NCI-H2196 treated with DMSO at 0.1 percent for 48 hours (cell line): Measurements from ENCODE around the gene LDLR.
"Not testable (repeated sequence)": the region's sequence is repeated elsewhere in the genome, so short reads cannot be mapped to it uniquely, and the experiment has no call there.

ENCODE experiments used
- DNase-seq: peaks from one replicate; lab custom pipeline; 2025; ENCODE audit not compliant: unreplicated experiment; lab: John Stamatoyannopoulos, UW

LDLR gene

DNA sequence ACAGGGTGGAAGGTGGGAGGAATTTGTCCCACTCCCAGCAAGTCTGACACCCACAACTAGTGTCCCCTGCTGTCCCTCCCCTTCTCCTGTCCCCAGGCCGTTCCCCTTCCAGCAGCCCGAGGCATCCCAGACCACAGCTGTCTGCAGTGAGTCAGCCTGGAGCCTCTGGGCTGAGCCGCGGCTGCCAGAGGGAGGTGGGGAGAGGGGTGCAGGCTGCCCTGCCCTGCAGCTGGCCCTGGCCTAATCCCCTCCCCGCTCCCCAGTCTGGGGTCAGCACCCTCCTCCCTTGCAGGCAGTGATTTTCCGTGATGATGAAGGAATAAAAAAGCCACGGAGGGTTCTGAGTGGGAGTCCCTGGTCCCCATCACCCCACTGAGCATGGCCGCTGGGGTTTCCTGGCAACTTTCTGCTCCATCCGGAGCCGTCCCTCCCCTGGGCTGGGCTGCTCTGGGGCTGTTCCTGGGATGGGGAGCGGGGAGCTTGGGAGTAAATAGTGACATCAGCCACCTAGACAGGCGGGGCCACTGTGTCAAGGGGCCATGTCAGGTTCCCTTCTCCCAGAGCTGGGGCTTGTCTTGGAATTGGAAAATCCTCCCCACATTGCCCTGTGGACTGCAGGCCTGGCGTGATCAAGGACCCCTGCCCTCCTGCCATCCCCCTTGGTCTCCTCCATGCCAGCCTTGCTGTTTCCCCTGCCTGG is 49.5 kb downstream of the LDLR start:
- no peak for DNase-seq

DNA sequence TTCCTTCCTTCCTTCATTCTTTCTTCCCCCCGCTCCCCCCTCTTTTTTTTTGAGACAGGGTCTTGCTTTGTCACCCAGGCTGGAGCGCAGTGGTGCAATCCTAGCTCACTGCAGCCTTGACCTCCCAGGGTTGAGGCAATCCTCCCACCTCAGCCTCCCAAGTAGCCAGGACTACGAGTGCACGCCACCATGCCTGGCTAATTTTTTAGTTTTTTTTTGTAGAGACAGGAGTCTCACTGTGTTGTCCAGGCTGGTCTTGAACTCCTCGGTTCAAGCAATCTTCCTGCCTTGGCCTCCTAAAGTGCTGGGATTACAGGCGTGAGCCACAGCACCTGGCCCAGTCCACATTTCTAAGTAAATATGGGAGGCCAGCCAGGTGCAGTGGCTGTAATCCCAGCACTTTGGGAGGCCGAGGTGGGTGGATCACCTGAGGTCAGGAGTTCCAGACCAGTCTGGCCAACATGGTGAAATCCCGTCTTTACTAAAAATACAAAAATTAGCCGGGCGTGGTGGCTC is 50.8 kb downstream of the LDLR start:
- DNase-seq: not testable (repeated sequence)

DNA sequence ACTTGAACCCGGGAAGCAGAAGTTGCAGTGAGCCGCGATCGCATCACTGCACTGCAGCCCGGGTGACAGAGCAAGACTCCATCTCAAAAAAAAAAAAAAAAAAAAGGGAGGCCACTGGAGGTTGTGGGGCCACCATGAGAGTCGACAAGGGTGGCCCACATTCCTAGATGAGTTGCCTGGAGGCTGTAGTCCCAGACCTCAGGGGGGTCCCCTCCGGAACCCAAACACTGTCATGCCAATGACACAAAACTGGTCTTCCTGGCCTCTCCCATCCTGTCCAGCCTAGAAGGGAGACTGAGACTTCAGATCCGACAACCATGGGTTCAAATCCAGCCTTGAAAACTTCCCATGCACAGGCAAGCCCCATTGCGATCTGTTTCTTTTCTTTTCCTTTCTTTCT is 51.6 kb downstream of the LDLR start:
- DNase-seq: no peak

DNA sequence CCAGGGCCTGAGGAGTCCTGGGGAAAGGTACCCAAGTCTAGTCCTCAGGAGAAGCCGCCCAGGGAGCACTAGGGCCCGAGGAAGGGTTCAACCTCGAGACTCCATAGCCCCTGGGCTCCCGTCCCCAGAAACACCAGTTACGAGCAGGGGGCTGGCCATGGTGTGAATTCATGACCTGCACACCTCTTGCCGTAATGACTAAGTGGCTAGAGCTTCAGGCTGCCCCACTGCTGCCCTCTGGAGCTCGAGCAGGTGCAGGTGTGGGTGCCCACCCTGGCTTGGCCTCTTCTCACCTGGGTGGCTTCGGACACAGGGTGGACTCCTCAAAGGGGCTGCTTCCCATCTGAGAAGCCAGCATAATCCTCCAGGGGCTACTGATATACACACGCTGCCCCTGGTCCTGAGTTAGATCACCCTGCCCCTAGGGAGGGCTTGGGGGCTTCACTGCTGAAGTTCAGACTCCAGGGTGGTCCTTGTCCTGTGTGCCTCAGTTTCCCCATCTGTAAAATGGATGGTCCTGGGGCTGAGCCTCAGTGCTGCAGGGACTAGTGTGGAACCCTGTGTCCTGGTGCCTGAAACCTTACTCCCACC is 52.8 kb downstream of the LDLR start:
- DNase-seq: no peak

DNA sequence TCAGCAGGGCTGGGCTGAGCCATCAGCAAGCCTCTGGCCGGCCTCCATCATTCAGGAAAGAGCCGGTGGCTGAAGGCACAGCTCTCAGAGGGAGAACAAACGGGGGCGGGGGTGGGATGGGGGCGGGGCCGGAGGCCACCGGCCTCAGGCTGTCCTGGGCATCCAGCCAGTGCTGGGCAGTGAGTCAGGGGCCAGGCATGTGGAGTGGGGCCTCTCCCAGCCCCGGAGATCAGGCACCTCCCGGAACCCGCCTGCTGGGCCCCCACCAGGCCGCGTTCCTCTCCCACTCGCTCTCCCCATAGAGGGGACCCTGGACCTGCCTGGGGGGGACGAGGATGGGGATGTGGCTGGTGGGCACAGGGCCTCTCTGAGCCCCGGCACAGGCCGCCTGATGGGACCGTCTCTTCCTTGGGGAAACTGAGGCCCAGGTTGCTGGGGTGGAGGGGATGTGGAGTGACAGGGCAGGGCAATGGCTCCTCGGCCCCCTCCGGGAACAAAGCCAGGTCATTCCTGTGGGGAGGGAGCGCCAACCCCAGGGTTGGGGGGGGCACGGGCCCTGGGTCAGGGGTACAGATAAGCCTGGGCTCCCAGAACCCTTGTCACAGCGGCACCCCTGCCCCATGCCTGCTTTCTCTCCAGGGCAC is 53.4 kb downstream of the LDLR start:
- peak; percentile 85 for DNase-seq

DNA sequence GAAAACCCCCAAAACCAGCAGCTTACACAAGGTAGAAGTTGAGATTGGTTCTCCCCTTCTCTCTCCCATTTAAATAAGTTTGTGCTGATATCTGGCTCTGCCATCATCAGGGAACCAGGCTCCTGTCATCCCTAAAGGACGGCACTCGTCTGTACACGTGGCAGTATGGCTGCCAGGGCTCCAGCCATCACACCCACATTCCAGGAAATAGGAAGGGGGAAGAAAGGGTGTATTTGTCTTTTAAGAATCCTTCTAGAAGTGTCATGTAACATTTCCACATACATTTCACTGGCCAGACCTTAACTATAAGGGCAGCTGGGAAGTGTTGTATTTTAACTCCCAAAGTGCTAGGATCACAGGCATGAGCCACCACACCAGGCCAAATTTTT is 56.3 kb downstream of the LDLR start:
- DNase-seq: no peak

DNA sequence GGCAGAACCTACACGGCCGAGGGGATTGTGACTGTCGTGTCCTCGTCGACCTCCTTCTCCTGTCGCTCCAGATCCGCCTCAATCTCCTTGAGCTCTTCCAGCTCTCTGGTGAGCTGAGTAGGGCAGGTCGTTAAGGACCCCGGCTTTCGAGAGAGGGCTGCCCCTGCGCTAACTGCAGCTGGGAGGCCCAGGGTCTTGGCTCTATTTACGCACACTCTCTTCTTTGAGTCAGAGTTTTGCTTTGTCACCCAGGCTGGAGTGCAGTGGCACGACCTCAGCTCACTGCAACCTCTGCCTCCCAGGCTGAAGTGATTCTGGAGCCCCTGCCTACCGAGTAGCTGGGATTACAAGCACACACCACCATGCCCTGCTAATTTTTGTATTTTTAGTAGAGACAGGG is 58.7 kb downstream of the LDLR start:
- no peak for DNase-seq

DNA sequence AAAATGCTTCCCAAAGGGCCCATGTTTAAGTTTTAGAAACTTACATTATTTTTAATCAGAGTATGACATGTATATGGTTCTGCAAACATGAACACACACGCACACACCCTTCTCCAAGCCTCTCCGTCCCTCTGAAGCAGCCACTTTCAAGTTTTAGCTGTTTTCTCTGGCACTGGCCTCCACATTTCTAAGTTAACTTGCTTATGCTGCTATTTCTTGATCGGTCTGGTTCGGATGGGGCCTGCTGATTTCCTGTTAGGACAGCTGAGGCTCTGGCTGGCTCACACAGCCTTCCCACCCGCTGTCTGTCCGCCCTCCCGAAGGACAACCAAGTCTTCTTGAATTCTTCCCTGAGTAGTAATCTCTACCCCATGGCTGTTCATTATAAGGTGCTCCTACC is 61.9 kb downstream of the LDLR start:
- DNase-seq: no peak

DNA sequence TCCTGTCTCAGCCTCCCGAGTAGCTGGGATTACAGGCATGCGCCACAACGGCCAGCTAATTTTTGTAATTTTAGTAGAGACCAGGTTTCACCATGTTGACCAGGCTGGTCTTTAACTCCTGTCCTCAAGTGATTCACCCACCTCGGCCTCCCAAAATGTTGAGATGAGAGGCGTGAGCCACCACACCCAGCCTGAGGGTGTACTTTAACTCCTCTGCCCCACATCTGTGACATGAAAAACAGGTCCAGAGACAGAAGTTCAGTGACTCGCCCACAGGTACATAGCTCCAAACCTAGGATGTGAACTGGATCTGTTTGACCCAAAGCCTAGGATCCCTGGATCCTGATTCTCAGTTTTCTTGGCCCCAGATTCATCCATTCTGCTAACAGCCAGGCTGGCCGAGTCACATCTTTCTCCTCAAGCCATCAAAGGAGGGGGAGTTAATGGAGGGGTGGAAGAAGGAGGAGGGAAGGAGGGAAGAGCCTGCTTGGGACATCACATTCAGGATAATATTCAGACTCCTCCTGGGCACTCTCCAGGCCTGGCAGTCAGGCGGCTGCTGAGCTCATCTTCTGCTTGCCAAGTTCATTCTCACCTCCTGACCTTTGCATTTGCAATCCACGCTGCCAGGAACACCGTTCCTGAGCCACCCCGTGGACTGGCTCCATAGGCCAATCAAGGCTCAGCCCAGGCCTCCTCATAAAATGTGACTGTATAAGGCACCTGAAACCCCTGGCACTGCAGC is 63.2 kb downstream of the LDLR start:
- peak; percentile 72 for DNase-seq

DNA sequence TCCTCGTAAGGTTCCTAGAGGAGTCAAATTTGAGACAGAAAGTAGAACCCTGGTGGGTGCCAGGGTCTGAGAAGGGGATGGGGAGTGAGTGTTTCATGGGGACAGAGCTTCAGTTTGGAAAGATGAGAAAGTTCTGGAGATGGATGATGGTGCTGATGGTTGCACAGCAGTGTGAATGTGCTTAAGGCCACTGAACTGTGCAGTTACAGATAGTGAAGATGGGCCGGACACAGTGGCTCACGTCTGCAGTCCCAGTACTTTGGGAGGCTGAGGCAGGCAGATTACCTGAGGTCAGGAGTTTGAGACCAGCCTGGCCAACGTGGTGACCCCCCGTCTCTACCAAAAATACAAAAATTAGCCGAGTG is 65.4 kb downstream of the LDLR start:
- DNase-seq: no peak

DNA sequence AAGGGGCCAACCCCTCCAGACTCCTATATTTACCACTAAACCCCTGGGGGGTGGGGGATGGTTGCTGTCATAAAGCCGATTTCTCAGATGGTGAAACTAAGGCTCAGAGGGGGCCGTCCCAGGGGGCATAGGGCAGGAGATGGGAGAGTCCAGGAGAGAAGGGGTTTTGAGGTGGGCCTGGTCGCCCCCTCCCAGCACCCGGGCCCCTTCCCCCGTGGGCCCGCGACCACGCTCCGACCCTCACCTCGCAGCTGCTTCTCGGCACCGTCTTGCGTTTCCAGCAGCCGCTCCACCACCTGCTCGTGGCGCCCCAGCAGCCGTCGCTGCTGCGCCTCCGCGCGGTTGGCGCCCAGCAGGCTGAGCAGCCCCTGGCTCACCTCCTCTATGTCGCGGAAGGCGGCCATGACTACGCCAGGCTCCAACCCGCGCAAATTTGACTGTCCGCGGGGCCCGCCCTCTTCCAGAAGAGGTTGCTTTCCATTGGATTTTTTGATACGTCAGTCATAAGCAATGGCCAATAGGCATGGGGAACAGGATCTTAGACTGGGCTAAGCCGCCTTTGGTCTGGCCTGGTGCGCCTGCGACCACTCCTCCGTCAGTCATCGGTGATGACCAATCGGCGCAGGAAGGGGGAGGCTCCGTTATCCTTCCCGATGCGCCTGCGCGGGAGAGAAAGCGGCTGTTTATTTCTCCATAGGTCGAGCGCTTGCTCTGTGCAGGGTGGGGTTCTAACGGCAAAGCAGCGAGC is 66.3 kb downstream of the LDLR start, which contains the start of gene SPC24:
Gene SPC24, minus strand, starts transcription at position 410 of the 748 bp plus-strand sequence. Its CDS starts 6 bp downstream, at position 404.
- DNase-seq: peak; percentile 97

DNA sequence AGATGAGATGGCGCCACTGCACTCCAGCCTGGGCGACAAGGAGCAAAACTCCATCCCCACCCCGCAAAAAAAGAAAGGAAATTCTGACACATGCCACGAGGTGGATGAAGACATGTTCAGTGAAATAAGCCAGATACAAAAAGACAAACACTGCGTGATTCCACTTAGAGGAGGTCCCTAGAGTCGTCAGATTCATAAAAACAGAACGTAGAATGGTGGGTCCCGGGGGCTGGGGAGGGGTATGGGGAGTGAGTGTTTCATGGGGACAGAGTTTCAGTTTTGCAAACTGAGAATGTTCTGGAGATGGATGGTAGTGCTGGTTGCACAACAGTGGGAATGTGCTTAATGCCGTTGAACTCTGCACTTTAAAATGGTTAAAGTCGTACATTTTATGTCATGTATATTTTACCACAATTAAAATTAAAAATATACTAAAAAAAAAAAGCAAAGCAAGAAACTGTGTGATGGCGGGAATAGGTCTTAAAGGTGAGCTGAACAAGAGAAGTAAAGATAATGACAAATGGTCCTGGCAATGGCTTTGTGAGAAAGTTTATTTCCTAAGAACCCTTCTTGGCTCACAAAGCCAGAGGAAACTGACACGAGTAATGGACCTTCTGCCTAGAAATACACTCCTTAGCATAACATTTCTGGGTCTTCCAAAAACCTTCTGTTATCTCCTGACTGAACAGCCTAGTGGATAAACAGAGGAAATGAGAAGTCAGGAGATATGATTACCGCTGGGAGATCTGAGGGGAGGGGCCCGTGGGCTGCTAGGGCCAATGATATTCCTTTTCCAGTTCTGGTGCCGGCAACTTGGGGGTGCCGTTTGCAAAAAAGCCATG is 70.6 kb downstream of the LDLR start:
- no peak for DNase-seq

DNA sequence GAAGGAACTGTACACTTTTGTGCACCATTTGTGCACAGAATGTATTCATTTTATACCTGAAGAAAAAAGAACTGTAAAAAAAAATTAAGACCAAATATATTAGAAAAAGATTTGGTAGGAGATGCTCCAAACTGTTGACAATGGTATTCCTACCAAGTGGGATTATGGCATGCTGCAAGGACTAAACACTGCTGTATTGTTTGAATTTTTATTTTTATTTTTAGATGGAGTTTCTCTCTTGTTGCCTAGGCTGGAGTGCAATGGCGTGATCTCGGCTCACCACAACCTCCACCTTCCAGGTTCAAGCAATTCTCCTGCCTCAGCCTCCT is 71.1 kb downstream of the LDLR start:
- DNase-seq: not testable (repeated sequence)

DNA sequence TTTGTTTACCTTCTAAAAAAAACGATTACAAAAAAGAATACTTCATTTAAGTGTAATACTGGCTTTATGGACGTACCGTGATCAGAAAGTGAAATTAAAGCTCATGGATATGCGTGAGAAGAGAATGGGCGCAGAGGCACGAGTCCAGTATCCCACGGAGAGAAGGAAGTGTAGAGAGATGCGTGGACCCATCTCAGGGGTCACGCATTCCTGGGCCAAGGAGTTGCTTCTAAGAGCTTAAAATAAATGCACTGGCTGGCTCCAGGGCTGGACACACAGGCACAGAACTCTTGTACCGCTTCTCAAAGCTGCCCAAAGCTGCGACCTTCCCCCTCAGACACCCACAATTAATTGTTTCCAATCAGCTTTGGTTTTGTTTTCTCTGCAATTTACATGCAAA is 75.0 kb downstream of the LDLR start:
- no peak for DNase-seq

DNA sequence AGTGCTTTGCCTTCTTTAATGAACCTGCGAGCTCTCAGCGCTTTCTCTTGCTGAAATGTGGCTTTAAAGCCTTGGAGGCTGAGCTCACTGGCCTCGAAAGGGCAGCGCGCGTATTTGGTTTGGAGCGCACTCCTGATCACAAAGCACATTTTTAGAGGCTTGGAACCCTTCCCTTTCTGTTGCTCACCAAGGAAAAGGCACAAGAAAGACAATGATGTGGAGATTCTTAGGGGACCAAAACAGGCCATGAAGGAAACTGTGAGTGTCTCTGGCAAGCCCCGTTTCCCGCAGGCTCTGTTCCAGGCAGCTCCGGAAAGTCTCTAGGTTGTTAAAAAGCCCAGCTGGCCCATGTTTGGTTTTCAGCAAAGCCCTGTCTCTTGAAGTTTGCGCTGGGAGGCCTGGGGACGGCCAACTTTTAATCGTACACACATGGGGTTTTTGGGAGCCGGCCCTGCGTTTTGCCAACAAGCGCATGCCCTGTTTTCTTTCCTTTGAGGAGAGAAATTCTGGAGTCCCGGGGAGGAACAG is 75.7 kb downstream of the LDLR start:
- no peak for DNase-seq

DNA sequence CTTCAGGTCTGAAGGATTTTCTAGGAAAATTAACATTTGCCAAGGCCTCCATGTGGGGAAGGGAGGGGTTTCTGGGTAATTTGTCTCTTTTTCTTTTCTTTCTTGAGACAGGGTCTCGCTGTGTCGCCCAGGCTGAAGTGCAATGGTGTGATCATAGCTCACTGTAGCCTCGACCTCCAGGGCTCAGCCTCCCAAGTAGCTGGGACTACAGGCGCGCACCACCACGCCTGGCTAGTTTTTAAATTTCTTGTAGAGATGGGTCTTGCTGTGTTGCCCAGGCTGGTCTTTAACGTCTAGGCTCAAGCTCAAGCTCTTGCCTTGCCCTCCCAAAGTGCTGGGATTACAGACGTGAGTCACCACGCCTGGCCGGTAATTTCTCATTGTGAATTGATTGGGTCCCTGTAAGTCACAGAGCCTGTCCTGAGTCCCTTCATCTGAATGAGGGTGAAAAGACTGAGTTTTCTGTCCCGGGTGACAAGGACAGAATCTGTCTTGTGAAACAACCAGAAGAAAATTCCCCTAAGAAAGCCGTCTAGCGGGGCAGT is 76.3 kb downstream of the LDLR start:
- no peak for DNase-seq

DNA sequence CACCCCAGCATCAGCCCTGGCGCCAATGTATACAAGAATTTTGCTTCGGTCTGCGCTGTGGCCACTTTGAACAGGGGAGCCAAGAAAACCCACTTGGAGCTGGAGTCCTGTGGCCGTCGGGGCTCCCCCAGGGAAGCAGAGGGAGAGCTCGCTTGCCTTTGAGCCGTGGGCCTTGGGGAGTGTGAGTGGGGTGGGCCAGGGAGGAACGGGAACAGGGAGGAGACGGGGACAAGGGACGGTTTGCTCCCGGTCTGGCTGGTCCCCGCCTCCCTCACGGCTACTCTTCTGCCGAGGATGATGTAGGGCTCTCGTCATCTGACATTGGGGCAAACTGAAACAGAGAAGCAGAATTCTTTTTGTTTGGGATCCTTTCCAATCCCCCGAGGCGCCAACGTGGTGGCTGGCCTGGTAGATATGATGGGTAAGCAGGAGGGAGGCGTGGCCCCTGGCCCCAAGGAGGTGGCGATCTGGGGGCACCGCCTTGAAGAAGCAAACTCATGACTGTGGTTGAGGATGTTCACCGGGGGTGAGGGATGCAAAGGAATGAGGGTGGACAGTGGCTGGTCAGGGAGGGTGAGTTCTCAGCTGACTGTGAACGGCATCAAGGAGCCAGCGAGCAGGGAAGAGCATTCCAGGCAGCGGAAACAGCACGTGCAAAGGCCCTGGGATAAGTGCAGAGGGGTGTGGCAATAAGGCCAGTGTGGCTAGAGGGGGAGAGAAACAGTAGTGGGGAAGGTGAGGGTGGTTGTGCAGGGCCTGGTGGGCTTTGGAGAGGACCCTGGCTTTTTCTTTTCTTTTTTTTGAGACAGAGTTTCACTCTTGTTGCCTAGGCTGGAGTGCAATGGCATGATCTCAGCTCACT is 77.2 kb downstream of the LDLR start:
- DNase-seq: no peak

DNA sequence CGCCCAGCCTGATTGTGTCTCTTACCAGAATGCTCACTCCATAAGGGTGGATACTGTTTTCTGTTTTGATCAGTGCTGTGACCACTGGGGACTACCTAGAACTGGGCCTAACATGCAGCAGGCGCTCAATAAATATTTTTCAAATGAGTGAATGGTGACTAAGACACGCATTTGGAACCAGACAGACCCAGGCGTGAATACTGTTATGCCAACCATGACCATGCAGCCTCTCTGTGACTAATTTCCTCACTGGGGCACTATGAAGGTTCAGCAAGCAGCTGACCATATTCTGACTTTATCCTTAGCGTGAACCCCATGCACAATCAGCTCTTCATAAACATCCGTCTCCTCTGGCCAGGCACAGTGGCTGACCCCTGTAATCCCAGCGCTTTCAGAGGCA is 79.3 kb downstream of the LDLR start:
- no peak for DNase-seq
